KOPT-K1 (cell line): ENCODE results near the gene STK39.
A peak's percentile ranks its signal among the peaks of the same experiment; 100 is the strongest.

Experiments
- H3K27ac ChIP-seq: fragments of 200-600 bp; sonication (generic); 2 replicates; pipeline ENCODE4 v1.5.1; 2016; ENCODE audit warnings: antibody characterized with exemption, mild to moderate bottlenecking, low read depth, low read length; ENCODE audit not compliant: poor library complexity, severe bottlenecking
- H3K36me3 ChIP-seq: fragments of 200-600 bp; sonication (generic); 2 replicates; pipeline ENCODE4 v1.5.1; 2017; ENCODE audit warnings: antibody characterized with exemption, mild to moderate bottlenecking, low read length, moderate library complexity; ENCODE audit not compliant: insufficient read depth
- H3K9me3 ChIP-seq: fragments of 200-600 bp; sonication (generic); 2 replicates; pipeline ENCODE4 v1.5.1; 2017; ENCODE audit warnings: antibody characterized with exemption, low read length, mild to moderate bottlenecking; ENCODE audit not compliant: insufficient read depth, poor library complexity, severe bottlenecking

The STK39 gene

GRCh38 chr2:168207851-168208250, 39.5 kb downstream of the STK39 start:
- Histone ChIP-seq H3K9me3 (peaks cover 4% of the 10 kb centered on the region), H3K36me3 (no peaks in the 10 kb centered on the region), H3K27ac (no peak overlapping the region)

GRCh38 chr2:168203762-168204693, 43.4 kb downstream of the STK39 start:
- Histone ChIP-seq H3K36me3 (no peaks in the 10 kb centered on the region), H3K9me3 (peaks cover 4% of the 10 kb centered on the region), H3K27ac (no peak overlapping the region)

GRCh38 chr2:168201584-168202116, 45.7 kb downstream of the STK39 start:
- Histone ChIP-seq H3K9me3 (no peaks in the 10 kb centered on the region), H3K27ac (no peak overlapping the region), H3K36me3 (no peaks in the 10 kb centered on the region)

GRCh38 chr2:168200930-168201583, 46.3 kb downstream of the STK39 start:
- Histone ChIP-seq H3K36me3 (no peaks in the 10 kb centered on the region), H3K9me3 (no peaks in the 10 kb centered on the region), H3K27ac (no peak overlapping the region)

- H3K36me3 ChIP-seq: no peaks in the 10 kb centered on the region
Observed at GRCh38 chr2:168198476-168199207, 48.8 kb downstream of the STK39 start.

GRCh38 chr2:168196764-168197180, 50.6 kb downstream of the STK39 start:
- Histone ChIP-seq H3K36me3 (no peaks in the 10 kb centered on the region), H3K9me3 (no peaks in the 10 kb centered on the region), H3K27ac (no peak overlapping the region)

More at GRCh38 chr2:168198476-168199207, 48.8 kb downstream of the STK39 start:
- Histone ChIP-seq H3K27ac (no peak overlapping the region), H3K9me3 (no peaks in the 10 kb centered on the region)

- Histone ChIP-seq H3K9me3 (no peaks in the 10 kb centered on the region), H3K36me3 (no peaks in the 10 kb centered on the region), H3K27ac (peak overlapping the region; percentile 73)
Observed at GRCh38 chr2:168194784-168195522, 52.4 kb downstream of the STK39 start.

- Histone ChIP-seq H3K27ac (peak overlapping the region; percentile 73), H3K36me3 (no peaks in the 10 kb centered on the region), H3K9me3 (no peaks in the 10 kb centered on the region)
Observed at GRCh38 chr2:168192839-168193616, 54.4 kb downstream of the STK39 start.

- Histone ChIP-seq H3K9me3 (no peaks in the 10 kb centered on the region), H3K27ac (peak overlapping the region; percentile 73), H3K36me3 (no peaks in the 10 kb centered on the region)
Observed at GRCh38 chr2:168191955-168192785, 55.2 kb downstream of the STK39 start.

- Histone ChIP-seq H3K9me3 (no peaks in the 10 kb centered on the region), H3K27ac (no peak overlapping the region), H3K36me3 (no peaks in the 10 kb centered on the region)
Observed at GRCh38 chr2:168190590-168191336, 56.6 kb downstream of the STK39 start.

- Histone ChIP-seq H3K27ac (no peak overlapping the region), H3K9me3 (no peaks in the 10 kb centered on the region), H3K36me3 (no peaks in the 10 kb centered on the region)
Observed at GRCh38 chr2:168189835-168190569, 57.4 kb downstream of the STK39 start.

GRCh38 chr2:168188002-168188401, 59.4 kb downstream of the STK39 start:
- H3K36me3 ChIP-seq: no peaks in the 10 kb centered on the region
- no peak overlapping the region for H3K27ac ChIP-seq
- H3K9me3 ChIP-seq: no peaks in the 10 kb centered on the region
